ENCODE measurements around the gene CALM3. TPM values are rescaled to one million over a fixed set of nuclear protein-coding genes. Genes with fewer than 3 reads are reported as not detected.
A peak's percentile ranks its signal among the peaks of the same experiment; 100 is the strongest.

Gene CALM3
- total and polyA plus RNA-seq, 2 of the 4 experiments (the other 2 are of a cell fraction), result 91.6 to 501 TPM

DNA sequence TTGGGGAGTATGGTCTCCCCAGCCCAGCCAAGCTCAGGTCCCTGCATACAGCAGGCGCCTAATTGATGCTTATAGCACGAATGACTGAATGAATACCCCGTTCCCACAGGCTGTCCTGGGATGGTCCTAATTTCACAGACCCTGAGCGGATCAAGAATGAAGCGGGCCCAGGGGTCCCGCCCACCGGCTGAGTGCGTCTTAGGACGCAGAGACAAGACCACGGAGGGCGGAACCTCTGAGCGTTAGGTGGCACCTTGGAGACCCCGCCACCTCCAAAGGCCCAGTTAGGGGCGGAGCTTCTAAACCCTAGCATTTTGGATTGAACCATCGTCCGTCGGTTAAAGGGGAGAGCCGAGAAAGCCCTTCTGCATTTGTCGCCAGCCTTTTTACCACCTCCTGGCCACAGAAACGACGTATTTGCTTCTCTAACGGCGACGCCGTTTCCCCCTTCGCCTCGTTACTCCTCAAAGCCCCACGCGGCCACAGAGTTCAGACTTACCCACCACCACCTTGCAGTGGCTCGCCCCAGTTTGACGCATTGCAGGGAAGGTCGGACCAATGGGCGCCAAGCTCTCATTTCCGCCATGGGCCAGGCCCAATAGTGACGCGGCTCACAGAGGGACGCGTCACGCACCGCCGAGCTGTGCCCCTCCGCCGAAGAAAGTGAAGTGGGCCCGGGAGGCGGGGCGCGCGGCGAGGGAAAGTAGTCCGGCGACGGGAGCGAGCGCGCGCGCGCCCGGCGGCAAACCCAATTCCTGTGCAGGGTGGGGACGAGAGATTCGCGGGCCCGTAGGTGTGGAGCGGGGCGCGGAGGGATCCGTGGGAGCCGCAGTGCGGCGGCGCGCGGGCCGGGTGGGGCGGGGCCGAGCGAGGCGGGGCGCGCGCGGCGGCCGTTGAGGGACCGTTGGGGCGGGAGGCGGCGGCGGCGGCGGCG is 479 bp upstream of the CALM3 start:
- CTCF ChIA-PET, result interaction anchor here (0.6 to 1.6 kb wide), 3 partner anchors 10 to 62 kb away, joined by 3 to 8 read pairs (median 4); no protein-coding TSS in a partner anchor
- POLR2A ChIA-PET (ENCODE audit: unreplicated experiment), result interaction anchor here (0.6 to 1.1 kb wide), 4 partner anchors 31 to 601 kb away, joined by 3 to 14 read pairs (median 5); no protein-coding TSS in a partner anchor
- intact Hi-C loops (cut with micrococcal nuclease) (no loop called here), dilution Hi-C loops (cut with HindIII; ENCODE audit: low sequenced_read_pairs, unreplicated experiment) (no loop called here), in situ Hi-C loops (cut with MboI; ENCODE audit: low sequenced_read_pairs) (no loop called here)
- Histone ChIP-seq H2BK15ac (ENCODE audit: low read depth, low read length) (peak overlapping the region; percentile 95; the same call in 2 of the 3 replicates), H3K9me3 (ENCODE audit: control insufficient read depth, insufficient read depth, low read length) (peaks cover 4% of the 10 kb centered on the region; the same call in 1 of the 2 replicates), H3K56ac (ENCODE audit: extremely low read depth, insufficient read depth, low read length) (peak overlapping the region; percentile 99), H2AK9ac (replicated peaks; ENCODE audit: low read depth, low read length, poor library complexity) (peak overlapping the region; percentile 99), H4K91ac (ENCODE audit: insufficient read depth, low read depth, low read length) (peak overlapping the region; percentile 100), H3K4me2 (ENCODE audit: low read depth, low read length) (peak overlapping the region; percentile 66), H3K4ac (ENCODE audit: low read depth, low read length) (peak overlapping the region; percentile 100), H3K27ac (ENCODE audit: insufficient read depth, low read length) (peak overlapping the region; percentile 91), H3K9me1 (ENCODE audit: insufficient read depth, low read length) (peaks cover 16% of the 10 kb centered on the region), H4K20me1 (ENCODE audit: insufficient read depth, low read length) (peaks cover 39% of the 10 kb centered on the region), H3K23ac (ENCODE audit: low read depth, low read length) (peak overlapping the region; percentile 100), H3K18ac (ENCODE audit: low read depth, low read length) (peak overlapping the region; percentile 96), H4K8ac (ENCODE audit: low read depth in 2 of 2, low read length in 2 of 2) (peak overlapping the region; percentile 79 to 100), H3K27me3 (ENCODE audit: control insufficient read depth, insufficient read depth, low read length) (no peaks in the 10 kb centered on the region), H3K4me1 (ENCODE audit: control insufficient read depth, insufficient read depth, low read length) (peaks cover 15% of the 10 kb centered on the region), H2BK5ac (ENCODE audit: low read depth, low read length, poor library complexity, severe bottlenecking) (peak overlapping the region; percentile 99), H2AK5ac (ENCODE audit: low read depth, low read length) (peak overlapping the region; percentile 94), H4K5ac (ENCODE audit: low read depth, low read length) (peak overlapping the region; percentile 97), H3K14ac (replicated peaks; ENCODE audit: low read depth, low read length) (peak overlapping the region; percentile 100), H2AFZ (replicated peaks; ENCODE audit: low read length, poor library complexity) (peak overlapping the region; percentile 100), H2BK120ac (ENCODE audit: low read depth, low read length) (peak overlapping the region; percentile 100), H3K4me3 (ENCODE audit: insufficient read depth, low read depth, low read length) (peak overlapping the region; percentile 87), H2BK20ac (ENCODE audit: low read depth, low read length) (peak overlapping the region; percentile 100), H3K79me1 (ENCODE audit: low read depth in 1 of 2, low read length in 2 of 2) (peaks cover 0 to 40% of the 10 kb centered on the region in 2 experiments; a peak in 3 of 4 replicates), H3K9ac (ENCODE audit: low read depth, low read length) (peak overlapping the region; percentile 88), H3K36me3 (ENCODE audit: control insufficient read depth, insufficient read depth, low read length) (peaks cover 3% of the 10 kb centered on the region)
- 0% methylated on average over 38 of the region's 93 CpGs; no CpG with 5 or more reads in 1 of the 2 experiments for WGBS, 2 experiments (ENCODE audit: extremely low coverage in 2 of 2, insufficient read length in 1 of 2)
- TSS peak; percentile 47 for BruUV-seq (replicated peaks)
- ATAC-seq (ENCODE audit: low read depth) (peak; percentile 92), DNase-seq (peak; percentile 97)
- TF ChIP-seq NFE2L2 (IDR thresholded peaks at IDR 0.05; ENCODE audit: low read depth, low read length) (no peak; the same call in 1 of the 2 replicates), CHD1 (IDR thresholded peaks at IDR 0.05; ENCODE audit: low read depth, low read length) (peak; percentile 99; the same call in 1 of the 2 replicates), MXI1 (IDR thresholded peaks at IDR 0.05; ENCODE audit: borderline replicate concordance, low read depth, low read length) (peak; percentile 39; the same call in 1 of the 2 replicates), BHLHE40 (IDR thresholded peaks at IDR 0.05; ENCODE audit: low read depth, low read length) (peak; percentile 97), RAD21 (IDR thresholded peaks at IDR 0.05; ENCODE audit: low read length) (no peak), SMC3 (IDR thresholded peaks at IDR 0.05; ENCODE audit: low read depth, low read length) (no peak), FOS (IDR thresholded peaks at IDR 0.05; ENCODE audit: low read depth, low read length) (peak; percentile 65), RCOR1 (IDR thresholded peaks at IDR 0.05; ENCODE audit: insufficient replicate concordance, low read length) (no peak), MAZ (IDR thresholded peaks at IDR 0.05; ENCODE audit: borderline replicate concordance, low read depth, low read length) (peak; percentile 95), POLR2A (IDR thresholded peaks at IDR 0.05; ENCODE audit: low read depth, low read length) (peak; percentile 52)
- TF ChIP-seq, protein P1, sequence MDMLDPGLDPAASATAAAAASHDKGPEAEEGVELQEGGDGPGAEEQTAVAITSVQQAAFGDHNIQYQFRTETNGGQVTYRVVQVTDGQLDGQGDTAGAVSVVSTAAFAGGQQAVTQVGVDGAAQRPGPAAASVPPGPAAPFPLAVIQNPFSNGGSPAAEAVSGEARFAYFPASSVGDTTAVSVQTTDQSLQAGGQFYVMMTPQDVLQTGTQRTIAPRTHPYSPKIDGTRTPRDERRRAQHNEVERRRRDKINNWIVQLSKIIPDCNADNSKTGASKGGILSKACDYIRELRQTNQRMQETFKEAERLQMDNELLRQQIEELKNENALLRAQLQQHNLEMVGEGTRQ (IDR thresholded peaks at IDR 0.05; ENCODE audit: low read depth, low read length), result no peak
- TF ChIP-seq, protein P2, sequence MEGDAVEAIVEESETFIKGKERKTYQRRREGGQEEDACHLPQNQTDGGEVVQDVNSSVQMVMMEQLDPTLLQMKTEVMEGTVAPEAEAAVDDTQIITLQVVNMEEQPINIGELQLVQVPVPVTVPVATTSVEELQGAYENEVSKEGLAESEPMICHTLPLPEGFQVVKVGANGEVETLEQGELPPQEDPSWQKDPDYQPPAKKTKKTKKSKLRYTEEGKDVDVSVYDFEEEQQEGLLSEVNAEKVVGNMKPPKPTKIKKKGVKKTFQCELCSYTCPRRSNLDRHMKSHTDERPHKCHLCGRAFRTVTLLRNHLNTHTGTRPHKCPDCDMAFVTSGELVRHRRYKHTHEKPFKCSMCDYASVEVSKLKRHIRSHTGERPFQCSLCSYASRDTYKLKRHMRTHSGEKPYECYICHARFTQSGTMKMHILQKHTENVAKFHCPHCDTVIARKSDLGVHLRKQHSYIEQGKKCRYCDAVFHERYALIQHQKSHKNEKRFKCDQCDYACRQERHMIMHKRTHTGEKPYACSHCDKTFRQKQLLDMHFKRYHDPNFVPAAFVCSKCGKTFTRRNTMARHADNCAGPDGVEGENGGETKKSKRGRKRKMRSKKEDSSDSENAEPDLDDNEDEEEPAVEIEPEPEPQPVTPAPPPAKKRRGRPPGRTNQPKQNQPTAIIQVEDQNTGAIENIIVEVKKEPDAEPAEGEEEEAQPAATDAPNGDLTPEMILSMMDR (conservative IDR thresholded peaks at IDR 0.05; ENCODE audit: low read depth, low read length), result no peak

Measured in IMR-90 (cell line).